NCI-H2196 (cell line): ENCODE measurements around the gene XYLB.
"Not testable (repeated sequence)": the region's sequence is repeated elsewhere in the genome, so short reads cannot be mapped to it uniquely, and the experiment has no call there.

Source experiments
- DNase-seq: peaks from one replicate; lab custom pipeline; 2025; ENCODE audit not compliant: unreplicated experiment; lab: John Stamatoyannopoulos, UW

The XYLB gene

GRCh38 chr3:38320638-38321037 lies 25.9 kb upstream of the XYLB start:
- DNase-seq, result not testable (repeated sequence)

- no peak for DNase-seq
These were observed 23.5 kb upstream of the XYLB start for GRCh38 chr3:38323060-38323459.

GRCh38 chr3:38325256-38325655 lies 21.3 kb upstream of the XYLB start:
- no peak for DNase-seq

- DNase-seq, result no peak
These were observed 19.1 kb upstream of the XYLB start for GRCh38 chr3:38327335-38328009.

GRCh38 chr3:38331257-38332022 lies 15.1 kb upstream of the XYLB start:
- DNase-seq, result no peak

- no peak for DNase-seq
These were observed 14.4 kb upstream of the XYLB start for GRCh38 chr3:38332201-38332600.

- DNase-seq, result no peak
These were observed 12.2 kb upstream of the XYLB start for GRCh38 chr3:38334142-38335055.

- no peak for DNase-seq
These were observed 11.3 kb upstream of the XYLB start for GRCh38 chr3:38335263-38335662.

GRCh38 chr3:38337703-38338102 lies 8.9 kb upstream of the XYLB start:
- DNase-seq, result no peak

- peak; percentile 1 for DNase-seq
These were observed 2.6 kb upstream of the XYLB start for GRCh38 chr3:38343797-38344594.

- DNase-seq, result no peak
These were observed 552 bp upstream of the XYLB start for GRCh38 chr3:38345879-38346586.

GRCh38 chr3:38347421-38348200 lies 1.0 kb downstream of the XYLB start:
- no peak for DNase-seq

- no peak for DNase-seq
These were observed 2.3 kb downstream of the XYLB start for GRCh38 chr3:38348903-38349302.

- no peak for DNase-seq
These were observed 3.2 kb downstream of the XYLB start for GRCh38 chr3:38349684-38350359.

GRCh38 chr3:38353151-38353550 lies 6.6 kb downstream of the XYLB start:
- DNase-seq, result no peak

- peak; percentile 5 for DNase-seq
These were observed 8.2 kb downstream of the XYLB start for GRCh38 chr3:38354588-38355330.

- DNase-seq, result no peak
These were observed 12.5 kb downstream of the XYLB start for GRCh38 chr3:38359038-38359437.

- DNase-seq, result no peak
These were observed 13.8 kb downstream of the XYLB start for GRCh38 chr3:38360345-38360744.
